ENCODE measurements around the gene TSPAN16. TPM values are rescaled to one million over a fixed set of nuclear protein-coding genes. Genes with fewer than 3 reads are reported as not detected.

The TSPAN16 gene
- total and polyA plus RNA-seq, 2 of the 13 experiments (the other 11 are each of a cell fraction or from before 2014, with no cell fraction given), result not detected

DNA sequence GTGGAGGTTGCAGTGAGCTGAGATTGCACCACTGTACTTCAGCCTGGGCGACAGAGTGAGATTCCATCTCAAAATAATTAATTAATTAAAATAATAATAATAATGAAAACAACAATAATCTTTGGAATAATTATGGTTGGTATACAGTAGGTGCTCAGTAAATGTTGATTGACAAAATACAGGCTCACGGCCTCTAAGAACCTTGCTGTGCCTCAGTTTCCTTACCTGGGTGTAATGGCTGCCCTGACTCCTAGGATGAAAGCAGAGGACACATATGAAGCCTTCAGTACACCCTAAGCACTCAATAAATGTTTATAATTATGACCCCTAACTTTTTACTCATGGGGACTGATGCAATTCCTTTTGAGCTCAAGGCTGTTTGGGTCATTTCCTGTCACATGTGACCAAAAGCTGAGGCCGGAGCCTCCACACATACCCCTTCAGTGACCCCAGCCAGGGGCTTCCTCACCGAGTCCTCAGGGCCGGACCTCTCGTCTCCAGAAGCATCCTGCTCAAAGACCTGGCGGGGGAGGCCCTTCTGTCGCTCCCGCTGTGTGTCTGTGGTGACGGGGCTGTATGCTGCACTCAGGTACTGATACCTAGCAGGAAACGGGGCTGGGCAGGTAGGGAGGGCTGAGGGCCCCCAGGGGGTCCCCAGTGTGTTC is 44.2 kb upstream of the TSPAN16 start:
- Histone ChIP-seq H4K20me1 (ENCODE audit: insufficient read depth, low read length) (peaks cover 4% of the 10 kb centered on the region; the same call in 1 of the 2 replicates), H3K79me2 (ENCODE audit: insufficient read depth, low read length) (no peaks in the 10 kb centered on the region), H3K4me2 (ENCODE audit: low read depth, low read length) (no peak overlapping the region), H3K27ac (ENCODE audit: extremely low read length, insufficient read depth, low read length) (no peak overlapping the region), H3K4me1 (ENCODE audit: insufficient read depth, low read length) (peaks cover 9% of the 10 kb centered on the region), H2AFZ (ENCODE audit: low read length) (no peak overlapping the region), H3K4me3 (replicated peaks in 1 of 3; ENCODE audit: insufficient read depth in 1 of 3, low read depth in 2 of 3, low read length in 3 of 3) (no peak overlapping the region), H3K27me3 (ENCODE audit: control insufficient read depth in 1 of 2, insufficient read depth in 2 of 2, low read length in 2 of 2) (no peaks in the 10 kb centered on the region), H3K36me3 (replicated peaks in 1 of 2; ENCODE audit: control insufficient read depth in 1 of 2, insufficient read depth in 2 of 2, low read length in 2 of 2) (peaks cover 8 to 25% of the 10 kb centered on the region in 2 experiments; a peak in 4 of 5 replicates), H3K9ac (ENCODE audit: insufficient read depth, low read depth, low read length) (no peak overlapping the region), H3K9me3 (ENCODE audit: low read length) (no peaks in the 10 kb centered on the region)
- WGBS (ENCODE audit: low lambda C conversion rate), result 97% methylated on average over 10 of the region's 11 CpGs
- ChIA-PET POLR2A (no interaction called here), CTCF (ENCODE audit: low intra/inter-chr PET ratio, low total read pairs) (no interaction called here)
- intact Hi-C loops (cut with micrococcal nuclease; ENCODE audit: unreplicated experiment), result no loop called here
- no TSS peak for BruUV-seq (replicated peaks)
- ATAC-seq (no peak), FAIRE-seq (no peak), DNase-seq (ENCODE audit: low spot score) (no peak)
- TF ChIP-seq ZKSCAN8 (CRISPR knock-in tag; IDR thresholded peaks at IDR 0.05; ENCODE audit: borderline replicate concordance) (peak; percentile 90), EZH2 (conservative IDR thresholded peaks at IDR 0.05; ENCODE audit: low read depth, low read length) (no peak)
- TF ChIP-seq, protein P1, sequence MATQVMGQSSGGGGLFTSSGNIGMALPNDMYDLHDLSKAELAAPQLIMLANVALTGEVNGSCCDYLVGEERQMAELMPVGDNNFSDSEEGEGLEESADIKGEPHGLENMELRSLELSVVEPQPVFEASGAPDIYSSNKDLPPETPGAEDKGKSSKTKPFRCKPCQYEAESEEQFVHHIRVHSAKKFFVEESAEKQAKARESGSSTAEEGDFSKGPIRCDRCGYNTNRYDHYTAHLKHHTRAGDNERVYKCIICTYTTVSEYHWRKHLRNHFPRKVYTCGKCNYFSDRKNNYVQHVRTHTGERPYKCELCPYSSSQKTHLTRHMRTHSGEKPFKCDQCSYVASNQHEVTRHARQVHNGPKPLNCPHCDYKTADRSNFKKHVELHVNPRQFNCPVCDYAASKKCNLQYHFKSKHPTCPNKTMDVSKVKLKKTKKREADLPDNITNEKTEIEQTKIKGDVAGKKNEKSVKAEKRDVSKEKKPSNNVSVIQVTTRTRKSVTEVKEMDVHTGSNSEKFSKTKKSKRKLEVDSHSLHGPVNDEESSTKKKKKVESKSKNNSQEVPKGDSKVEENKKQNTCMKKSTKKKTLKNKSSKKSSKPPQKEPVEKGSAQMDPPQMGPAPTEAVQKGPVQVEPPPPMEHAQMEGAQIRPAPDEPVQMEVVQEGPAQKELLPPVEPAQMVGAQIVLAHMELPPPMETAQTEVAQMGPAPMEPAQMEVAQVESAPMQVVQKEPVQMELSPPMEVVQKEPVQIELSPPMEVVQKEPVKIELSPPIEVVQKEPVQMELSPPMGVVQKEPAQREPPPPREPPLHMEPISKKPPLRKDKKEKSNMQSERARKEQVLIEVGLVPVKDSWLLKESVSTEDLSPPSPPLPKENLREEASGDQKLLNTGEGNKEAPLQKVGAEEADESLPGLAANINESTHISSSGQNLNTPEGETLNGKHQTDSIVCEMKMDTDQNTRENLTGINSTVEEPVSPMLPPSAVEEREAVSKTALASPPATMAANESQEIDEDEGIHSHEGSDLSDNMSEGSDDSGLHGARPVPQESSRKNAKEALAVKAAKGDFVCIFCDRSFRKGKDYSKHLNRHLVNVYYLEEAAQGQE (IDR thresholded peaks at IDR 0.05; ENCODE audit: borderline replicate concordance in 1 of 2, low read depth in 1 of 2, low read length in 2 of 2), result no peak
- in situ Hi-C loops (cut with HindIII; ENCODE audit: extremely low pct_ligation_motif_present, low pct_unique_long_range_greater_than_20kb), result no loop called here
